Astrocyte (in vitro differentiated cells and primary cell): ENCODE results near the gene ATL2.

Source experiments
- CTCF ChIP-seq: IDR thresholded peaks from 2 replicates; pipeline ENCODE4 v1.5.1; 2011; ENCODE audit warnings: low read depth, mild to moderate bottlenecking, inconsistent platforms, low read length, moderate library complexity; ENCODE audit not compliant: insufficient read depth
- EZH2 ChIP-seq: IDR thresholded peaks from 2 replicates; pipeline ENCODE4 v1.6.1; 2012; ENCODE audit warnings: mild to moderate bottlenecking, low read length, inconsistent platforms; ENCODE audit not compliant: insufficient read depth

GRCh38 chr2:38362232-38362631 lies 14.8 kb downstream of the ATL2 start:
- no peak for TF ChIP-seq CTCF
- no peak for TF ChIP-seq EZH2
